AG09309 (cell line): Measurements from ENCODE around the gene MAGI1.
"Not testable (repeated sequence)": the region's sequence is repeated elsewhere in the genome, so short reads cannot be mapped to it uniquely, and the experiment has no call there.

ENCODE experiments used
- DNase-seq: peaks from one replicate; pipeline ENCODE4 v3.0.0-alpha.2; 2010; ENCODE audit warnings: low read depth
- H3K4me3 ChIP-seq: 2 replicates; pipeline ENCODE4 v1.5.1; 2011; ENCODE audit warnings: mild to moderate bottlenecking, low read depth, low read length, moderate library complexity; ENCODE audit not compliant: control insufficient read depth
- TF ChIP-seq, protein P1 (sequence below): IDR thresholded peaks from 2 replicates; pipeline ENCODE4 v1.5.1; 2011; ENCODE audit warnings: mild to moderate bottlenecking, low read depth, low read length, inconsistent platforms; ENCODE audit not compliant: insufficient read depth, control insufficient read depth; ENCODE audit errors: missing control alignments

MAGI1 gene

DNA sequence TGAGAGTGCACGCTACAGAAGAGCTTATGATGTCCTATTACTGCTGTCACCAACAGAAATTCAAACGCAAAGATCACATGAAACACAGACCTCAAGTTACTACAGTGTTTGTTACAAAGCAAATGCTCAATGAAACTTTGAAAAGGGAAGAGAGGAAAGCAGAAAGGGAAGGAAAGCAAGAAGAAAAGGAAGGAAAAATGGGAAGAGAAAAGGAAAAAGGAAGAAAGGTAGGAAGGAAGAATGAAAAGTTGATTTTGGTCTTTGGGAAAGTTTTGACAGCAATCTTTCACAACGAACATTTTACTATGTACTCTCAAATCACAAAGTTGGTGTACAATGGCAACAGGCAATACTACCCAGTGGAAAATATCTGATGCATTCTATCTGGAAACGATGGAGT lies 514.8 kb downstream of the MAGI1 start:
- H3K4me3 ChIP-seq, result no peak overlapping the region
- no peak for DNase-seq
- TF ChIP-seq, protein P1, sequence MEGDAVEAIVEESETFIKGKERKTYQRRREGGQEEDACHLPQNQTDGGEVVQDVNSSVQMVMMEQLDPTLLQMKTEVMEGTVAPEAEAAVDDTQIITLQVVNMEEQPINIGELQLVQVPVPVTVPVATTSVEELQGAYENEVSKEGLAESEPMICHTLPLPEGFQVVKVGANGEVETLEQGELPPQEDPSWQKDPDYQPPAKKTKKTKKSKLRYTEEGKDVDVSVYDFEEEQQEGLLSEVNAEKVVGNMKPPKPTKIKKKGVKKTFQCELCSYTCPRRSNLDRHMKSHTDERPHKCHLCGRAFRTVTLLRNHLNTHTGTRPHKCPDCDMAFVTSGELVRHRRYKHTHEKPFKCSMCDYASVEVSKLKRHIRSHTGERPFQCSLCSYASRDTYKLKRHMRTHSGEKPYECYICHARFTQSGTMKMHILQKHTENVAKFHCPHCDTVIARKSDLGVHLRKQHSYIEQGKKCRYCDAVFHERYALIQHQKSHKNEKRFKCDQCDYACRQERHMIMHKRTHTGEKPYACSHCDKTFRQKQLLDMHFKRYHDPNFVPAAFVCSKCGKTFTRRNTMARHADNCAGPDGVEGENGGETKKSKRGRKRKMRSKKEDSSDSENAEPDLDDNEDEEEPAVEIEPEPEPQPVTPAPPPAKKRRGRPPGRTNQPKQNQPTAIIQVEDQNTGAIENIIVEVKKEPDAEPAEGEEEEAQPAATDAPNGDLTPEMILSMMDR, result no peak

DNA sequence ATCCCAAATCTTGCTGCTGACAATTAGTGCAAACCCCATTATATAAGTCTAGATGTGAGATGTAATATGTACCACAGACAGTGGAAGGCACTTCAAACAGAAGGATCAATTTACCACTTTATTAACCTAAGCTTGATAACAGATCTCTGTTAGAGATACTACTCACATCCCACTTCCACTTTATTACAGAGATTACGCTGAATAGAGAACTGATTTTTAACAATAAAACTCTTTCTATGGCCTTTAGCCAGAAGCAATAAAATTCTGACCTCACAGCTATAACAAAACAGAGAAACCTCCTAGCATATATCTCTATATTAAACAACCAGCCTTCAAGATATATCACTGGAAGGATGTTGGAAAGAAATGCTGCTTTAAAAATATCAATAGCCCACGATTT lies 517.7 kb downstream of the MAGI1 start:
- no peak for DNase-seq
- H3K4me3 ChIP-seq, result no peak overlapping the region
- TF ChIP-seq, protein P1, result no peak

DNA sequence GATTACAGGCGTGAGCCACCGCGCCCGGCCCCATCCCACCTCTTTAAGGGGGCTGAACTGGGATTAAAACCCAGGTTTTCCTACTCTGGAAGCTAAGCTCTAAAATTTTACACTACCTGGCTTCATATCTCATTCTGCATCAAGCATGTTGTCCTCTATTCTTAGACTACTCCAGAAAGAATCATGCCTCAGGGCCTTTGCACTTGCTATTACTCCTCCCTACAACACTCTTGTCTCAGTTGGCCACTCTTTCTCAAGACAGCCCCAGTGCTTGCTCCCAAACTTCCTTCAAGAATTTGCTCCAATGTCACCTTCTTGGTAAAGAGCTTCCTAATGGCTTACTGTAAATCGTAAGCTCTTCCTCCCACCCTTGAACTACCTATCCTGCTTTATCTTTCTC lies 521.7 kb downstream of the MAGI1 start:
- no peak overlapping the region for H3K4me3 ChIP-seq
- TF ChIP-seq, protein P1, result no peak
- DNase-seq, result no peak

DNA sequence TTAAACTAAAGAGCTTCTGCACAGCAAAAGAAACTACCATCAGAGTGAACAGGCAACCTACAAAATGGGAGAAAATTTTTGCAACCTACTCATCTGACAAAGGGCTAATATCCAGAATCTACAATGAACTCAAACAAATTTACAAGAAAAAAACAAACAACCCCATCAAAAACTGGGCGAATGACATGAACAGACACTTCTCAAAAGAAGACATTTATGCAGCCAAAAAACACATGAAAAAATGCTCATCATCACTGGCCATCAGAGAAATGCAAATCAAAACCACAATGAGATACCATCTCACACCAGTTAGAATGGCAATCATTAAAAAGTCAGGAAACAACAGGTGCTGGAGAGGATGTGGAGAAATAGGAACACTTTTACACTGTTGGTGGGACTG lies 524.4 kb downstream of the MAGI1 start:
- not testable (repeated sequence) for H3K4me3 ChIP-seq, DNase-seq

DNA sequence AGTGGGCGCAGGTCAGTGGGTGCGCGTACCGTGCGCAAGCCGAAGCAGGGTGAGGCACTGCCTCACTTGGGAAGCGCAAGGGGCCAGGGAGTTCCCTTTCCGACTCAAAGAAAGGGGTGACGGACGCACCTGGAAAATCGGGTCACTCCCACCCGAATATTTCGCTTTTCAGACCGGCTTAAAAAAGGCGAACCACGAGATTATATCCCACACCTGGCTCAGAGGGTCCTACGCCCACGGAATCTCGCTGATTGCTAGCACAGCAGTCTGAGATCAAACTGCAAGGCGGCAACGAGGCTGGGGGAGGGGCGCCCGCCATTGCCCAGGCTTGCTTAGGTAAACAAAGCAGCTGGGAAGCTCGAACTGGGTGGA lies 529.3 kb downstream of the MAGI1 start:
- DNase-seq, H3K4me3 ChIP-seq: not testable (repeated sequence)

DNA sequence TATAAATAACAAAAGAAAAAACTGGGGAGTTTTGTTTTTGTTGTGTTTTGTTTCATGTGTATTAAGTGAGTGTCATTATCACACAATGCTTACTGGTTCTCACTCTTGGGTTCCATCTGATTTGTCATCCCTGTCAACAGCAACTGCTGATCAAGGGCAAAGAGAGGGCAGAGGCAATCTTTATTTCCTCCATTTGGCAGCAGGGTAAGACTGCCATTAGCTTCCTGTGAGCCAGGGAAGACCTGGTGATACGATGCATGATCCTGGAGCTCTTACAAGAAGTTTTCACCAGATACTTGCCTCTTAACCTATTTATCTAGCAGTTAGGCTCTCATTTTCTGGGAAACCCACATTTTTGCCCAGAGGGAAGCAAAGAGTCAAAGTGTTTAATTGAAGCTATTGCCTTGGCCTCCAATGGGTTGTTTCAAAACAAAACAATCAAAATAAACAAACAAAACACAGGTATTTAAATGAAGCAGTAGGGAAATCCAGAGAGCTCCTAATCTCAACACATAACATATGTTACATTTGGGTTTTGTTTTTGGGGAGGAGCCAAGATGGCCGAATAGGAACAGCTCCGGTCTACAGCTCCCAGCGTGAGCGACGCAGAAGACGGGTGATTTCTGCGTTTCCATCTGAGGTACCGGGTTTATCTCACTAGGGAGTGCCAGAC lies 529.8 kb downstream of the MAGI1 start:
- TF ChIP-seq, protein P1, result no peak
- no peak for DNase-seq
- H3K4me3 ChIP-seq, result no peak overlapping the region

DNA sequence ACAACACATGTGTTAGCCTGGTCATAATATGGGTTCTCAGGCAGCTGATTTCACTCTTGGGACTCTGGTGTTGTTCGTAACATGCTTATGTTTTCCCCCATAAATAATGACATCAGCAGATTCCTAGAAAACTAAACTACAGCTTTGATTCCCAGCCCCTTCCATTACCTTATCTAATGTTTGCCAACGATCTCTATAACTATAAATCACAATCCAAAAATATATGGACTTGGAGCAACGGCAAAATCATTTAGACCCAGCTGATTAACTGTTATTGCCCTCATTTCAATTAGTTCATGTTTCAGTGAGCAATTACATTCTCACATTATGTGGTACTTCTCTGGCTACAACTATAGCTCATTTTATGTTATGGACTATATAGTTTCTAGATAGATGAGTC lies 531.3 kb downstream of the MAGI1 start:
- TF ChIP-seq, protein P1, result no peak
- DNase-seq, result no peak
- H3K4me3 ChIP-seq, result no peak overlapping the region

DNA sequence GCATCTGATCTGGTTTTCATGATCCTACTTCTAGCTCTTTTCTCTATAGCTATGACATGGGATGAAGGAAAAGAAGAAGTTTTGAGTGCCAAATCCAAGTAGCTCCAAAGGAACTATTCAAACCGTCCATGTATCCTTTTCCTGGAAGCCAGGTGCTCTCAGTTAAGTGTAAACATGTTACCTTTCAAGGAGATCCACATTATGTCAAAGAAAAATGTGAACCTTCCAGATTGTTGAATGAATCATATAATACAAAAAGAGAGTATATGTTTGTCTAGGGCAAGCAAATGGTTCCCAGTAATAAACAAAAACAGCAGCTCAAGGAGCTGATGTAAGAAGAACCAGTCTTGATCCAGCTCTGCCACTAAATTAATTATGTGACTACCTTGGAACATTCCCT lies 534.9 kb downstream of the MAGI1 start:
- TF ChIP-seq, protein P1, result no peak
- no peak overlapping the region for H3K4me3 ChIP-seq
- DNase-seq, result no peak
